Panc1 (cell line): ENCODE results near the gene WDR76. TPM values are rescaled to one million over a fixed set of nuclear protein-coding genes. Genes with fewer than 3 reads are reported as not detected.
A peak's percentile ranks its signal among the peaks of the same experiment; 100 is the strongest.

ENCODE experiments used
- ATAC-seq: fragments of 200-7000 bp; cut with Tn5 transposase; 2 replicates; pipeline ENCODE4 v1.9.1; 2020; ENCODE audit warnings: mild to moderate bottlenecking, moderate library complexity
- BruUV-seq: library from RNA; stranded (reverse); fragments of 400-500 nt; replicated peaks from 2 replicates; lab custom pipeline; 2021; lab: Mats Ljungman, UMichigan
- CTCF ChIA-PET: fragments of 300-600 bp; sonication (Branson Sonifier 250); formaldehyde crosslinking; loops from one replicate; lab custom pipeline; 2022; ENCODE audit warnings: antibody characterized with exemption; lab: Charles Lee
- POLR2A ChIA-PET: fragments of 300-600 bp; sonication (Branson Sonifier 250); formaldehyde crosslinking; loops from one replicate; lab custom pipeline; 2022; ENCODE audit warnings: antibody characterized with exemption; lab: Charles Lee
- DNase-seq: peaks from one replicate; pipeline ENCODE4 v3.0.0-alpha.2; 2010; ENCODE audit warnings: low read depth, low spot score
- H3K27ac ChIP-seq: 2 replicates; pipeline ENCODE4 v1.5.1; 2011; ENCODE audit warnings: mild to moderate bottlenecking, low read length, inconsistent platforms
- H3K27me3 ChIP-seq: fragments of 200-500 bp; sonication (Bioruptor generic); 2 replicates; pipeline ENCODE4 v1.6.0; 2014; ENCODE audit warnings: low read length, inconsistent platforms; ENCODE audit not compliant: control insufficient read depth, insufficient read depth
- H3K36me3 ChIP-seq: fragments of 200-500 bp; sonication (Bioruptor generic); 2 replicates; pipeline ENCODE4 v1.5.1; 2014; ENCODE audit warnings: inconsistent platforms, mild to moderate bottlenecking, low read length, moderate library complexity; ENCODE audit not compliant: control insufficient read depth, insufficient read depth
- H3K4me1 ChIP-seq: 2 replicates; pipeline ENCODE4 v1.5.1; 2011; ENCODE audit warnings: inconsistent platforms, mild to moderate bottlenecking, low read length, moderate library complexity; ENCODE audit not compliant: control insufficient read depth, insufficient read depth
- H3K4me3 ChIP-seq, 2 experiments: 2 replicates each; pipeline ENCODE4 v1.5.1; 2011 to 2012; ENCODE audit warnings: low read depth in 2 of 2, low read length in 2 of 2, mild to moderate bottlenecking in 2 of 2, inconsistent platforms in 1 of 2, moderate library complexity in 1 of 2
- H3K9me3 ChIP-seq: fragments of 200-500 bp; sonication (Bioruptor generic); 2 replicates; pipeline ENCODE4 v1.5.1; 2014; ENCODE audit warnings: low read depth, mild to moderate bottlenecking, inconsistent platforms, low read length, moderate library complexity; ENCODE audit not compliant: control insufficient read depth, insufficient read depth
- CTCF ChIP-seq: fragments of 450-650 bp; IDR thresholded peaks from 2 replicates; pipeline ENCODE4 v1.5.1; 2017; ENCODE audit warnings: mild to moderate bottlenecking
- POLR2AphosphoS5 ChIP-seq: IDR thresholded peaks from 2 replicates; pipeline ENCODE4 v1.6.1; 2012; ENCODE audit warnings: mild to moderate bottlenecking, low read depth, low read length, moderate library complexity
- REST ChIP-seq, 2 experiments: IDR thresholded peaks; 2 replicates each; pipeline ENCODE4 v1.6.1; 2011 to 2012; ENCODE audit warnings: low read depth in 2 of 2, control low read depth in 1 of 2, low read length in 1 of 2, mild to moderate bottlenecking in 1 of 2, moderate library complexity in 1 of 2; ENCODE audit not compliant: insufficient read depth in 1 of 2
- SIN3A ChIP-seq: IDR thresholded peaks from 2 replicates; pipeline ENCODE4 v1.6.1; 2012; ENCODE audit warnings: low read depth, mild to moderate bottlenecking, low read length, moderate library complexity, borderline replicate concordance; ENCODE audit not compliant: insufficient read depth
- TCF7L2 ChIP-seq: IDR thresholded peaks from 2 replicates; pipeline ENCODE4 v1.6.1; 2011; ENCODE audit warnings: mild to moderate bottlenecking, low read depth, low read length, inconsistent platforms
- in situ Hi-C: cut with HindIII; loops from 2 replicates; pipeline ENCODE4 v1.10.0; 2016; ENCODE audit warnings: low sequenced_read_pairs, low pct_unique_long_range_greater_than_20kb
- intact Hi-C: fragments of 100-400 bp; cut with micrococcal nuclease; formaldehyde crosslinking; loops from one replicate; pipeline ENCODE4 v1.10.0; 2022; ENCODE audit not compliant: unreplicated experiment
- total RNA-seq: library from RNA; stranded (reverse); gene quantifications from one replicate; pipeline ENCODE4 v1.2.1, GENCODE V29; 2021; ENCODE audit not compliant: unreplicated experiment

WDR76 gene
- total RNA-seq, 1 experiment from 2014 or later: 40.0 TPM

- Histone ChIP-seq H3K27ac (no peak overlapping the region), H3K4me3 (no peak overlapping the region), H3K27me3 (no peaks in the 10 kb centered on the region), H3K36me3 (peaks cover 10% of the 10 kb centered on the region), H3K4me1 (no peaks in the 10 kb centered on the region), H3K9me3 (no peaks in the 10 kb centered on the region)
- intact Hi-C loops (loop anchor here (10.0 kb wide), 1 partner anchor 63 kb away; no protein-coding TSS in a partner anchor), in situ Hi-C loops (no loop called here)
- ATAC-seq: no peak
- ChIA-PET POLR2A (interaction anchor here (0.6 kb wide), 1 partner anchor 11 kb away, joined by 7 read pairs; no protein-coding TSS in a partner anchor), CTCF (interaction anchor here (0.6 kb wide), 1 partner anchor 455 kb away, joined by 4 read pairs; no protein-coding TSS in a partner anchor)
- no peak for DNase-seq
- TF ChIP-seq TCF7L2: no peak
- no peak for TF ChIP-seq POLR2AphosphoS5
- TF ChIP-seq CTCF: no peak
- TF ChIP-seq SIN3A: no peak
- TF ChIP-seq REST (IDR thresholded peaks at IDR 0.05; ENCODE audit: insufficient read depth in 1 of 2, low read depth in 2 of 2, low read length in 1 of 2): no peak
- no TSS peak for BruUV-seq
These were observed 45.0 kb downstream of the WDR76 start for GRCh38 chr15:43871835-43872234.

- Histone ChIP-seq H3K9me3 (no peaks in the 10 kb centered on the region), H3K4me3 (no peak overlapping the region), H3K4me1 (no peaks in the 10 kb centered on the region), H3K36me3 (peaks cover 10% of the 10 kb centered on the region), H3K27me3 (no peaks in the 10 kb centered on the region), H3K27ac (no peak overlapping the region)
- ChIA-PET CTCF (interaction anchor here (0.6 kb wide), 1 partner anchor 455 kb away, joined by 4 read pairs; no protein-coding TSS in a partner anchor), POLR2A (interaction anchor here (0.6 kb wide), 1 partner anchor 12 kb away, joined by 7 read pairs; no protein-coding TSS in a partner anchor)
- TF ChIP-seq CTCF (peak; percentile 81), REST (IDR thresholded peaks at IDR 0.05; ENCODE audit: insufficient read depth in 1 of 2, low read depth in 2 of 2, low read length in 1 of 2) (no peak)
- ATAC-seq (peak; percentile 92), DNase-seq (peak; percentile 38)
- BruUV-seq: no TSS peak
- in situ Hi-C loops: no loop called here
- intact Hi-C loops: loop anchor here (10.0 kb wide), 1 partner anchor 62 kb away; no protein-coding TSS in a partner anchor
These were observed 45.7 kb downstream of the WDR76 start for GRCh38 chr15:43872416-43873020.
